ENCODE measurements around the gene CASP2. TPM values are rescaled to one million over a fixed set of nuclear protein-coding genes. Genes with fewer than 3 reads are reported as not detected.

Gene CASP2
- total RNA-seq, 1 donor: 7.6 TPM

DNA sequence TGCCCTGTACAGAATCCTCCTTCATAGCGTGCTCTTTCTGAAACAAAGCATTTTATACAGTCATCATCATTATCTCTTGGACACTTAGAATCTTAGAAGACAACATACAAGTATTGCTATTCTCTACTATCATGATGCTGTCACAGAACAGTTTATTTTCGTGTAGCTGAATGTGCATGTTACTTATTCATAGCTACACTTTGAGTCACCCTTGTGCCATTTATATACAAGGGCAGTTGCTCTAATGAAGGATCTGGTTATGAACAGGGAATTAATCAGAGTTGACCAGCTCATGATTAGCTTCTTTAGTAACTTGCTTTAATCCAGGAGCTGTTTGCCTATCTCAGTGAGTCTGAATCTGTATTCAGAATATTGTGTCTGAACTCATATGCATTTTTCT is 11.2 kb downstream of the CASP2 start:
- peaks cover 2% of the 10 kb centered on the region for H3K79me2 ChIP-seq (ENCODE audit: insufficient read depth, low read length)
- peaks cover 77% of the 10 kb centered on the region for H3K36me3 ChIP-seq (ENCODE audit: insufficient read depth, low read length)
- H3K4me1 ChIP-seq (ENCODE audit: insufficient read depth, low read length): peaks cover 17% of the 10 kb centered on the region
- H3K27ac ChIP-seq (ENCODE audit: low read depth, low read length): no peak overlapping the region
- DNase-seq (ENCODE audit: insufficient read length, low spot score, missing footprints): no peak
- no peaks in the 10 kb centered on the region for H4K20me1 ChIP-seq (ENCODE audit: insufficient read depth, low read length)
- no peak overlapping the region for H3K4me3 ChIP-seq (ENCODE audit: insufficient read depth, low read length)
- H2AFZ ChIP-seq (ENCODE audit: low read length): no peak overlapping the region
- TF ChIP-seq, protein P1, sequence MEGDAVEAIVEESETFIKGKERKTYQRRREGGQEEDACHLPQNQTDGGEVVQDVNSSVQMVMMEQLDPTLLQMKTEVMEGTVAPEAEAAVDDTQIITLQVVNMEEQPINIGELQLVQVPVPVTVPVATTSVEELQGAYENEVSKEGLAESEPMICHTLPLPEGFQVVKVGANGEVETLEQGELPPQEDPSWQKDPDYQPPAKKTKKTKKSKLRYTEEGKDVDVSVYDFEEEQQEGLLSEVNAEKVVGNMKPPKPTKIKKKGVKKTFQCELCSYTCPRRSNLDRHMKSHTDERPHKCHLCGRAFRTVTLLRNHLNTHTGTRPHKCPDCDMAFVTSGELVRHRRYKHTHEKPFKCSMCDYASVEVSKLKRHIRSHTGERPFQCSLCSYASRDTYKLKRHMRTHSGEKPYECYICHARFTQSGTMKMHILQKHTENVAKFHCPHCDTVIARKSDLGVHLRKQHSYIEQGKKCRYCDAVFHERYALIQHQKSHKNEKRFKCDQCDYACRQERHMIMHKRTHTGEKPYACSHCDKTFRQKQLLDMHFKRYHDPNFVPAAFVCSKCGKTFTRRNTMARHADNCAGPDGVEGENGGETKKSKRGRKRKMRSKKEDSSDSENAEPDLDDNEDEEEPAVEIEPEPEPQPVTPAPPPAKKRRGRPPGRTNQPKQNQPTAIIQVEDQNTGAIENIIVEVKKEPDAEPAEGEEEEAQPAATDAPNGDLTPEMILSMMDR (IDR thresholded peaks at IDR 0.05; ENCODE audit: extremely low read depth, low read depth, low read length): no peak
- no peak overlapping the region for H3K4me2 ChIP-seq (ENCODE audit: insufficient read depth, low read length)
- H3K9me3 ChIP-seq (ENCODE audit: low read depth, low read length): no peaks in the 10 kb centered on the region
- no peaks in the 10 kb centered on the region for H3K27me3 ChIP-seq (ENCODE audit: insufficient read depth, low read length)

DNA sequence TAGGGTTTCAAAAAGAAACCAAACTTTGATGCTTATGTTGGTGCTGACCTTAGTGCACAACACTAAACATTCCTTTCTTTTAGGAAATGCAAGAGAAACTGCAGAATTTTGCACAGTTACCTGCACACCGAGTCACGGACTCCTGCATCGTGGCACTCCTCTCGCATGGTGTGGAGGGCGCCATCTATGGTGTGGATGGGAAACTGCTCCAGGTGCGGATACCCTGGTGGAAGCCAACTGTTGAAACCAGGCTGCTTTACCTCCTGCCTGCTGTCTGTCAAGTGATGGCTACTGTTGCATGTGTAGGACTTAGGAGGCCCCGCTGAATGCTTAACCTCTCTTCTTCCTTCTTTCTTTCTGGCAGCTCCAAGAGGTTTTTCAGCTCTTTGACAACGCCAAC is 11.7 kb downstream of the CASP2 start:
- no peak overlapping the region for H3K4me2 ChIP-seq (ENCODE audit: insufficient read depth, low read length)
- H3K36me3 ChIP-seq (ENCODE audit: insufficient read depth, low read length): peaks cover 77% of the 10 kb centered on the region
- peak; percentile 84 for DNase-seq (ENCODE audit: insufficient read length, low spot score, missing footprints)

DNA sequence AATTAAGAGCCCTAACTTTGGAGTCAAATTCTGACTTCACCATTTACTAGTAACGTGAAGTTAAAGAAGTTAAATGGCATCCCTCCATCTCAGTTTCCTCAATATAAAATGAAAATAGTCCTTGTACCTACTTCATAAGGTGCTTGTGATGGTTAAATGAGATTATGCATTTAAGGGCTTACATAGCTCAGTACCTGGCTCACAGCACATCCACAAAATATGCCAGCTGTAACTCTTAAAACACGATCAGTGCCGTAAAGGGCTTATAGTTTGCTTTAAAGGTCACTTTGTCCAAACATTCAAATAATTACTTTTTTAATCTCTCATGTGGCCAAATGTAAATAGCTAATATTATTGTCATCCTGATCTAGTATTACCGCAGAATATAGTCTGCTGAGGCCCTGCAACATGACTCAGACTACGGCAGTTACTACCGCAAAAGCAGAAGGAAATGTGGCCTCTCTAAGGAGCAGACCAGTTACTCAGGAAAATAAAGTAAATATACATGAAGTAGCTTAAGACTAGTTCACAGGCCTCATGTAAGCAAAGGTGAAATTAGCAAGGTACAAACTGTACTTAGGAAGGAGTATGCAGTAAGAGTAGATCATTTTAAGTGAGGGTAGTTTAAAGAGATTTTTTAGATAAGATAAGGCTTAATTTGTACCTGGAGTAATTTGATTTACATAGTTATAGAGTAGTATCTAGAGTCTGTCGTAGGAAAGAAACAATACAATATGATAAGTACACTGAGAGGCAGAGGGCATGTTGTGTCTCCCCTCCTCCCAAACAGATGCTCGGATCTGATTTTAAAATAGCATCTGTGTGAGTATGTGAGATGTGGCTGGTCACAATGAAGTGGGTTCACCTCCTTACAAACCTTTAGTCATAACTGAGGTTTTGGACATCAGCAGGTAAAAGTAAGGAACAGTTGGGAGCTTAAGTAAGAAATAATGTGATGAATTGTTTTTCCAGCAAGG is 13.1 kb downstream of the CASP2 start:
- Histone ChIP-seq H3K27ac (ENCODE audit: low read depth, low read length) (peak overlapping the region; percentile 15), H3K36me3 (ENCODE audit: insufficient read depth, low read length) (peaks cover 81% of the 10 kb centered on the region), H3K9me3 (ENCODE audit: low read depth, low read length) (no peaks in the 10 kb centered on the region), H2AFZ (ENCODE audit: low read length) (no peak overlapping the region), H3K4me2 (ENCODE audit: insufficient read depth, low read length) (no peak overlapping the region), H4K20me1 (ENCODE audit: insufficient read depth, low read length) (no peaks in the 10 kb centered on the region), H3K4me1 (ENCODE audit: insufficient read depth, low read length) (peaks cover 8% of the 10 kb centered on the region), H3K4me3 (ENCODE audit: insufficient read depth, low read length) (no peak overlapping the region), H3K79me2 (ENCODE audit: insufficient read depth, low read length) (peaks cover 2% of the 10 kb centered on the region), H3K27me3 (ENCODE audit: insufficient read depth, low read length) (no peaks in the 10 kb centered on the region)
- TF ChIP-seq, protein P1 (IDR thresholded peaks at IDR 0.05; ENCODE audit: extremely low read depth, low read depth, low read length): no peak
- DNase-seq (ENCODE audit: insufficient read length, low spot score, missing footprints): no peak

More for the DNA sequence above, 11.7 kb downstream of the CASP2 start:
- H3K79me2 ChIP-seq (ENCODE audit: insufficient read depth, low read length): peaks cover 2% of the 10 kb centered on the region
- H3K4me1 ChIP-seq (ENCODE audit: insufficient read depth, low read length): peaks cover 17% of the 10 kb centered on the region
- H3K27ac ChIP-seq (ENCODE audit: low read depth, low read length): no peak overlapping the region
- TF ChIP-seq, protein P1 (IDR thresholded peaks at IDR 0.05; ENCODE audit: extremely low read depth, low read depth, low read length): peak; percentile 46
- H3K27me3 ChIP-seq (ENCODE audit: insufficient read depth, low read length): no peaks in the 10 kb centered on the region
- H3K4me3 ChIP-seq (ENCODE audit: insufficient read depth, low read length): no peak overlapping the region
- H4K20me1 ChIP-seq (ENCODE audit: insufficient read depth, low read length): no peaks in the 10 kb centered on the region
- H2AFZ ChIP-seq (ENCODE audit: low read length): no peak overlapping the region
- H3K9me3 ChIP-seq (ENCODE audit: low read depth, low read length): no peaks in the 10 kb centered on the region

DNA sequence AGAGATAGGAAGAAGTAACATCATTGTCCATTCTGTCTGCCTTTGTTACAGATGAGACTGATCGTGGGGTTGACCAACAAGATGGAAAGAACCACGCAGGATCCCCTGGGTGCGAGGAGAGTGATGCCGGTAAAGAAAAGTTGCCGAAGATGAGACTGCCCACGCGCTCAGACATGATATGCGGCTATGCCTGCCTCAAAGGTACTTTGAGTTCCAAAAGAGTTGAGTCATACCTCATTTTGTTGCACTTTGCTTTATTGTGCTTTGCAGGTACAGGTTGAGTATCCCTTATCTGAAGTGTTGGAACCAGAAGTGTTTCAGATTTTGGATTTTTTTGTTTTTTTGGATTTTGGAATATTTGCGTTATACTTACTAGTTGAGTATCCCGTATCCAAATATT is 15.6 kb downstream of the CASP2 start:
- TF ChIP-seq, protein P1 (IDR thresholded peaks at IDR 0.05; ENCODE audit: extremely low read depth, low read depth, low read length): no peak
- Histone ChIP-seq H3K27me3 (ENCODE audit: insufficient read depth, low read length) (no peaks in the 10 kb centered on the region), H3K4me3 (ENCODE audit: insufficient read depth, low read length) (no peak overlapping the region), H4K20me1 (ENCODE audit: insufficient read depth, low read length) (no peaks in the 10 kb centered on the region), H3K36me3 (ENCODE audit: insufficient read depth, low read length) (peaks cover 84% of the 10 kb centered on the region), H3K4me2 (ENCODE audit: insufficient read depth, low read length) (no peak overlapping the region), H3K27ac (ENCODE audit: low read depth, low read length) (no peak overlapping the region), H2AFZ (ENCODE audit: low read length) (no peak overlapping the region), H3K9me3 (ENCODE audit: low read depth, low read length) (no peaks in the 10 kb centered on the region), H3K79me2 (ENCODE audit: insufficient read depth, low read length) (no peaks in the 10 kb centered on the region), H3K4me1 (ENCODE audit: insufficient read depth, low read length) (no peaks in the 10 kb centered on the region)
- no peak for DNase-seq (ENCODE audit: insufficient read length, low spot score, missing footprints)
